A549 (cell line): ENCODE data around the gene LDLRAD3.

Experiments
- BHLHE40 ChIP-seq: IDR thresholded peaks from 2 replicates; pipeline ENCODE4 v1.6.1; 2012; ENCODE audit warnings: low read depth, low read length, inconsistent platforms
- EP300 ChIP-seq, 2 experiments: fragments of >200 bp; sonication (Bioruptor Twin); formaldehyde crosslinking; IDR thresholded peaks; 2 replicates in 1 of 2; 3 replicates in 1 of 2; pipeline ENCODE4 v1.6.1; 2016 to 2017
- KDM1A ChIP-seq: fragments of 200-600 bp; sonication (generic); IDR thresholded peaks from 2 replicates; pipeline ENCODE4 v1.6.1; 2016; ENCODE audit warnings: low read depth, mild to moderate bottlenecking
- KDM5A ChIP-seq: fragments of 200-600 bp; sonication (generic); IDR thresholded peaks from 2 replicates; pipeline ENCODE4 v1.6.1; 2016; ENCODE audit warnings: antibody characterized with exemption, mild to moderate bottlenecking
- PHF8 ChIP-seq: fragments of 200-600 bp; sonication (generic); IDR thresholded peaks from 2 replicates; pipeline ENCODE4 v1.6.1; 2016; ENCODE audit warnings: low read depth, mild to moderate bottlenecking, antibody characterized with exemption, moderate library complexity, borderline replicate concordance
- POLR2A ChIP-seq: IDR thresholded peaks from 2 replicates; pipeline ENCODE4 v1.6.1; 2012; ENCODE audit warnings: mild to moderate bottlenecking, low read length
- POLR2AphosphoS2 ChIP-seq: conservative IDR thresholded peaks from 2 replicates; pipeline ENCODE4 v1.6.1; 2012; ENCODE audit warnings: low read length, improper control_type of control experiment, inconsistent platforms
- RAD21 ChIP-seq, 2 experiments: fragments of >200 bp in 1 of 2; sonication (Bioruptor Twin) in 1 of 2; formaldehyde crosslinking in 1 of 2; IDR thresholded peaks in 1 of 2; conservative IDR thresholded peaks in 1 of 2; 2 replicates in 1 of 2; 3 replicates in 1 of 2; pipeline ENCODE4 v1.6.1; 2012 to 2018; ENCODE audit warnings: inconsistent platforms in 1 of 2
- RNF2 ChIP-seq: fragments of 200-600 bp; sonication (generic); IDR thresholded peaks from 2 replicates; pipeline ENCODE4 v1.6.1; 2016; ENCODE audit warnings: low read depth, mild to moderate bottlenecking, antibody characterized with exemption, moderate library complexity, borderline replicate concordance
- SREBF2 ChIP-seq: fragments of 450-650 bp; IDR thresholded peaks from 2 replicates; pipeline ENCODE4 v1.6.1; 2014; ENCODE audit warnings: mild to moderate bottlenecking, moderate library complexity
- TF ChIP-seq, protein P1 (sequence below): fragments of 200-600 bp; sonication (generic); IDR thresholded peaks from 2 replicates; pipeline ENCODE4 v1.6.1; 2016; ENCODE audit warnings: antibody characterized with exemption, mild to moderate bottlenecking, moderate library complexity
- TF ChIP-seq, protein P2 (sequence below): fragments of >200 bp; sonication (Bioruptor Twin); formaldehyde crosslinking; IDR thresholded peaks from 3 replicates; pipeline ENCODE4 v1.5.1; 2016
- TF ChIP-seq, protein P3 (sequence below): IDR thresholded peaks from 2 replicates; pipeline ENCODE4 v1.6.1; 2012
- TF ChIP-seq, protein P4 (sequence below): IDR thresholded peaks from 2 replicates; pipeline ENCODE4 v1.6.1; 2012

DNA sequence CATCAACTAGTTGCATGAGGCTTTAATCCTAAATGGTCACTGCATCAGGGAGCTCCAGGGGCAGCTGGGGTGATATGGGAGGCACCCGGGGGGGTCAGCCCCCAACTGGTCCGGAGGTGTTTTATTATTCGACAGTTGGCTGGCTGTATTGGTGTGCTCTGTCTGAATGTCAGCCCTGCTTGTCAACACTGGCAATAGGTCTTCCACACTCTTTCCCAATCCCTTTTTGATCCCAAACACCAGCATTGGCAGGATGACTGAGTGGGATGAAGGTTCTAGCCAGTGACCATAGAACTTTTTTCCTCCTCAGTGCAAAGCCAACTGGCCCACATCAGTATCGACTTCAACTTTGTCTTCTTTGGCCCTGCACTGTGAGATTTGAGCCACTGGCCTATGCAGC, 8.9 kb upstream of the LDLRAD3 start:
- no peak for TF ChIP-seq KDM1A
- TF ChIP-seq, protein P1, sequence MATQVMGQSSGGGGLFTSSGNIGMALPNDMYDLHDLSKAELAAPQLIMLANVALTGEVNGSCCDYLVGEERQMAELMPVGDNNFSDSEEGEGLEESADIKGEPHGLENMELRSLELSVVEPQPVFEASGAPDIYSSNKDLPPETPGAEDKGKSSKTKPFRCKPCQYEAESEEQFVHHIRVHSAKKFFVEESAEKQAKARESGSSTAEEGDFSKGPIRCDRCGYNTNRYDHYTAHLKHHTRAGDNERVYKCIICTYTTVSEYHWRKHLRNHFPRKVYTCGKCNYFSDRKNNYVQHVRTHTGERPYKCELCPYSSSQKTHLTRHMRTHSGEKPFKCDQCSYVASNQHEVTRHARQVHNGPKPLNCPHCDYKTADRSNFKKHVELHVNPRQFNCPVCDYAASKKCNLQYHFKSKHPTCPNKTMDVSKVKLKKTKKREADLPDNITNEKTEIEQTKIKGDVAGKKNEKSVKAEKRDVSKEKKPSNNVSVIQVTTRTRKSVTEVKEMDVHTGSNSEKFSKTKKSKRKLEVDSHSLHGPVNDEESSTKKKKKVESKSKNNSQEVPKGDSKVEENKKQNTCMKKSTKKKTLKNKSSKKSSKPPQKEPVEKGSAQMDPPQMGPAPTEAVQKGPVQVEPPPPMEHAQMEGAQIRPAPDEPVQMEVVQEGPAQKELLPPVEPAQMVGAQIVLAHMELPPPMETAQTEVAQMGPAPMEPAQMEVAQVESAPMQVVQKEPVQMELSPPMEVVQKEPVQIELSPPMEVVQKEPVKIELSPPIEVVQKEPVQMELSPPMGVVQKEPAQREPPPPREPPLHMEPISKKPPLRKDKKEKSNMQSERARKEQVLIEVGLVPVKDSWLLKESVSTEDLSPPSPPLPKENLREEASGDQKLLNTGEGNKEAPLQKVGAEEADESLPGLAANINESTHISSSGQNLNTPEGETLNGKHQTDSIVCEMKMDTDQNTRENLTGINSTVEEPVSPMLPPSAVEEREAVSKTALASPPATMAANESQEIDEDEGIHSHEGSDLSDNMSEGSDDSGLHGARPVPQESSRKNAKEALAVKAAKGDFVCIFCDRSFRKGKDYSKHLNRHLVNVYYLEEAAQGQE: no peak
- TF ChIP-seq, protein P2, sequence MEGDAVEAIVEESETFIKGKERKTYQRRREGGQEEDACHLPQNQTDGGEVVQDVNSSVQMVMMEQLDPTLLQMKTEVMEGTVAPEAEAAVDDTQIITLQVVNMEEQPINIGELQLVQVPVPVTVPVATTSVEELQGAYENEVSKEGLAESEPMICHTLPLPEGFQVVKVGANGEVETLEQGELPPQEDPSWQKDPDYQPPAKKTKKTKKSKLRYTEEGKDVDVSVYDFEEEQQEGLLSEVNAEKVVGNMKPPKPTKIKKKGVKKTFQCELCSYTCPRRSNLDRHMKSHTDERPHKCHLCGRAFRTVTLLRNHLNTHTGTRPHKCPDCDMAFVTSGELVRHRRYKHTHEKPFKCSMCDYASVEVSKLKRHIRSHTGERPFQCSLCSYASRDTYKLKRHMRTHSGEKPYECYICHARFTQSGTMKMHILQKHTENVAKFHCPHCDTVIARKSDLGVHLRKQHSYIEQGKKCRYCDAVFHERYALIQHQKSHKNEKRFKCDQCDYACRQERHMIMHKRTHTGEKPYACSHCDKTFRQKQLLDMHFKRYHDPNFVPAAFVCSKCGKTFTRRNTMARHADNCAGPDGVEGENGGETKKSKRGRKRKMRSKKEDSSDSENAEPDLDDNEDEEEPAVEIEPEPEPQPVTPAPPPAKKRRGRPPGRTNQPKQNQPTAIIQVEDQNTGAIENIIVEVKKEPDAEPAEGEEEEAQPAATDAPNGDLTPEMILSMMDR: no peak
- no peak for TF ChIP-seq RAD21 (conservative IDR thresholded peaks at IDR 0.05 in 1 of 2, IDR thresholded peaks at IDR 0.05 in 1 of 2)
- no peak for TF ChIP-seq RNF2
- no peak for TF ChIP-seq POLR2A
- no peak for TF ChIP-seq POLR2AphosphoS2
- TF ChIP-seq, protein P3, sequence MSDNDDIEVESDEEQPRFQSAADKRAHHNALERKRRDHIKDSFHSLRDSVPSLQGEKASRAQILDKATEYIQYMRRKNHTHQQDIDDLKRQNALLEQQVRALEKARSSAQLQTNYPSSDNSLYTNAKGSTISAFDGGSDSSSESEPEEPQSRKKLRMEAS: no peak
- TF ChIP-seq BHLHE40: no peak
- no peak for TF ChIP-seq SREBF2
- no peak for TF ChIP-seq EP300 (IDR thresholded peaks at IDR 0.05)
- no peak for TF ChIP-seq KDM5A
- TF ChIP-seq, protein P4, sequence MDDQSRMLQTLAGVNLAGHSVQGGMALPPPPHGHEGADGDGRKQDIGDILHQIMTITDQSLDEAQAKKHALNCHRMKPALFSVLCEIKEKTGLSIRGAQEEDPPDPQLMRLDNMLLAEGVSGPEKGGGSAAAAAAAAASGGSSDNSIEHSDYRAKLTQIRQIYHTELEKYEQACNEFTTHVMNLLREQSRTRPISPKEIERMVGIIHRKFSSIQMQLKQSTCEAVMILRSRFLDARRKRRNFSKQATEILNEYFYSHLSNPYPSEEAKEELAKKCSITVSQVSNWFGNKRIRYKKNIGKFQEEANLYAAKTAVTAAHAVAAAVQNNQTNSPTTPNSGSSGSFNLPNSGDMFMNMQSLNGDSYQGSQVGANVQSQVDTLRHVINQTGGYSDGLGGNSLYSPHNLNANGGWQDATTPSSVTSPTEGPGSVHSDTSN: no peak
- no peak for TF ChIP-seq PHF8
